OCI-LY7 (cell line): Measurements from ENCODE around the gene TAMM41. TPM values are rescaled to one million over a fixed set of nuclear protein-coding genes. Genes with fewer than 3 reads are reported as not detected.

ENCODE experiments used
- BruUV-seq: library from RNA; stranded (reverse); fragments of 400-500 nt; replicated peaks from 2 replicates; lab custom pipeline; 2021; lab: Mats Ljungman, UMichigan
- CTCF ChIA-PET: fragments of 300-600 bp; sonication (Branson Sonifier 250); formaldehyde crosslinking; loops from one replicate; lab custom pipeline; 2022; ENCODE audit warnings: antibody characterized with exemption; ENCODE audit not compliant: unreplicated experiment; lab: Charles Lee
- POLR2A ChIA-PET: fragments of 300-600 bp; sonication (Branson Sonifier 250); formaldehyde crosslinking; loops from one replicate; lab custom pipeline; 2022; ENCODE audit warnings: antibody characterized with exemption; lab: Charles Lee
- DNase-seq: peaks from one replicate; pipeline ENCODE4 v3.0.0-alpha.2; 2015; ENCODE audit warnings: low spot score
- H2AFZ ChIP-seq: fragments of 200-600 bp; sonication (generic), shearing (Covaris generic); 2 replicates; pipeline ENCODE4 v1.6.1; 2014; ENCODE audit warnings: mild to moderate bottlenecking, antibody characterized with exemption, low read length, moderate library complexity
- H3K27ac ChIP-seq: fragments of 200-600 bp; sonication (generic); 2 replicates; pipeline ENCODE4 v1.5.1; 2014; ENCODE audit warnings: mixed run types, low read depth, mild to moderate bottlenecking, moderate library complexity, low read length, inconsistent platforms; ENCODE audit not compliant: poor library complexity, severe bottlenecking
- H3K36me3 ChIP-seq: fragments of 200-600 bp; sonication (generic); 2 replicates; pipeline ENCODE4 v1.6.1; 2014; ENCODE audit warnings: mild to moderate bottlenecking, antibody characterized with exemption, low read length, moderate library complexity, mixed read lengths; ENCODE audit not compliant: insufficient read depth
- H3K4me1 ChIP-seq: fragments of 200-600 bp; sonication (generic); 2 replicates; pipeline ENCODE4 v1.5.1; 2014; ENCODE audit warnings: mild to moderate bottlenecking, low read length; ENCODE audit not compliant: insufficient read depth, poor library complexity, severe bottlenecking
- H3K4me2 ChIP-seq: fragments of 200-600 bp; sonication (generic); 2 replicates; pipeline ENCODE4 v1.6.1; 2014; ENCODE audit warnings: mild to moderate bottlenecking, low read length
- H3K4me3 ChIP-seq: fragments of 200-600 bp; sonication (generic); 2 replicates; pipeline ENCODE4 v1.5.1; 2014; ENCODE audit warnings: mild to moderate bottlenecking, low read depth, low read length; ENCODE audit not compliant: poor library complexity, severe bottlenecking
- H3K79me2 ChIP-seq: fragments of 200-600 bp; sonication (generic); 2 replicates; pipeline ENCODE4 v1.6.1; 2016; ENCODE audit warnings: low read depth, mild to moderate bottlenecking, low read length, moderate library complexity, mixed read lengths; ENCODE audit not compliant: insufficient read depth
- H3K9me2 ChIP-seq: fragments of 200-600 bp; sonication (generic); 2 replicates; pipeline ENCODE4 v1.6.1; 2016; ENCODE audit warnings: mild to moderate bottlenecking, low read length, mixed read lengths; ENCODE audit not compliant: insufficient read depth
- H3K9me3 ChIP-seq: fragments of 200-600 bp; sonication (generic); 2 replicates; pipeline ENCODE4 v1.6.1; 2014; ENCODE audit warnings: mild to moderate bottlenecking, mixed run types, low read length, mixed read lengths
- H4K20me1 ChIP-seq: fragments of 200-600 bp; sonication (generic); 2 replicates; pipeline ENCODE4 v1.6.1; 2014; ENCODE audit warnings: mild to moderate bottlenecking, antibody characterized with exemption, low read length, moderate library complexity, mixed read lengths; ENCODE audit not compliant: insufficient read depth
- EZH2phosphoT487 ChIP-seq: fragments of 200-600 bp; sonication (generic); IDR thresholded peaks from 2 replicates; pipeline ENCODE4 v1.6.1; 2018; ENCODE audit warnings: low read depth, borderline replicate concordance, mild to moderate bottlenecking, mixed run types, antibody characterized with exemption, low read length, moderate library complexity, mixed read lengths
- intact Hi-C: fragments of 100-400 bp; cut with micrococcal nuclease; formaldehyde crosslinking; loops from one replicate; pipeline ENCODE4 v1.10.0; 2022; ENCODE audit not compliant: unreplicated experiment
- total RNA-seq, 2 experiments: library from RNA; depleted of rRNA in 1 of 2; stranded (reverse); fragments of >200 nt in 1 of 2; shearing (Covaris generic) in 1 of 2; gene quantifications; 2 replicates each; pipeline ENCODE4 v1.2.3, GENCODE V29; 2014 to 2022
- TF ChIP-seq, protein P1 (sequence below): fragments of 200-600 bp; sonication (generic); conservative IDR thresholded peaks from 2 replicates; pipeline ENCODE4 v1.5.1; 2014; ENCODE audit warnings: mild to moderate bottlenecking, antibody characterized with exemption, low read length, moderate library complexity, mixed read lengths

TAMM41 gene
- total RNA-seq, 2 experiments from 2014 or later, result 14.6 to 47.9 TPM

- no peak for DNase-seq
- no peak overlapping the region for H3K27ac ChIP-seq
- peaks cover 7% of the 10 kb centered on the region; the same call in 1 of the 2 replicates for H4K20me1 ChIP-seq
- POLR2A ChIA-PET, result interaction anchor here (0.6 kb wide), 1 partner anchor 18 kb away, joined by 3 read pairs; no protein-coding TSS in a partner anchor
- H3K9me2 ChIP-seq, result no peaks in the 10 kb centered on the region
- no peak for TF ChIP-seq EZH2phosphoT487
- TF ChIP-seq, protein P1, sequence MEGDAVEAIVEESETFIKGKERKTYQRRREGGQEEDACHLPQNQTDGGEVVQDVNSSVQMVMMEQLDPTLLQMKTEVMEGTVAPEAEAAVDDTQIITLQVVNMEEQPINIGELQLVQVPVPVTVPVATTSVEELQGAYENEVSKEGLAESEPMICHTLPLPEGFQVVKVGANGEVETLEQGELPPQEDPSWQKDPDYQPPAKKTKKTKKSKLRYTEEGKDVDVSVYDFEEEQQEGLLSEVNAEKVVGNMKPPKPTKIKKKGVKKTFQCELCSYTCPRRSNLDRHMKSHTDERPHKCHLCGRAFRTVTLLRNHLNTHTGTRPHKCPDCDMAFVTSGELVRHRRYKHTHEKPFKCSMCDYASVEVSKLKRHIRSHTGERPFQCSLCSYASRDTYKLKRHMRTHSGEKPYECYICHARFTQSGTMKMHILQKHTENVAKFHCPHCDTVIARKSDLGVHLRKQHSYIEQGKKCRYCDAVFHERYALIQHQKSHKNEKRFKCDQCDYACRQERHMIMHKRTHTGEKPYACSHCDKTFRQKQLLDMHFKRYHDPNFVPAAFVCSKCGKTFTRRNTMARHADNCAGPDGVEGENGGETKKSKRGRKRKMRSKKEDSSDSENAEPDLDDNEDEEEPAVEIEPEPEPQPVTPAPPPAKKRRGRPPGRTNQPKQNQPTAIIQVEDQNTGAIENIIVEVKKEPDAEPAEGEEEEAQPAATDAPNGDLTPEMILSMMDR, result no peak
- H3K4me1 ChIP-seq, result peaks cover 6% of the 10 kb centered on the region
- no TSS peak for BruUV-seq
- CTCF ChIA-PET, result interaction anchor here (0.6 kb wide), 1 partner anchor 557 kb away, joined by 3 read pairs; no protein-coding TSS in a partner anchor
- H2AFZ ChIP-seq, result no peak overlapping the region; the same call in 1 of the 2 replicates
- H3K9me3 ChIP-seq, result peaks cover 10% of the 10 kb centered on the region; the same call in 1 of the 2 replicates
- H3K4me2 ChIP-seq, result peak overlapping the region; percentile 63
- peak overlapping the region; percentile 87 for H3K4me3 ChIP-seq
- H3K79me2 ChIP-seq, result peaks cover 26% of the 10 kb centered on the region
- peaks cover 46% of the 10 kb centered on the region for H3K36me3 ChIP-seq
- intact Hi-C loops, result loop anchor here (5.0 kb wide), 1 partner anchor 637 kb away; the partner anchor contains the start of gene TSEN2
Measured at GRCh38 chr3:11844891-11845290, 1.8 kb downstream of the TAMM41 start.

GRCh38 chr3:11835028-11835639 lies 11.6 kb downstream of the TAMM41 start:
- Histone ChIP-seq H3K36me3 (peaks cover 92% of the 10 kb centered on the region), H3K9me3 (peaks cover 12% of the 10 kb centered on the region; the same call in 1 of the 2 replicates), H3K9me2 (no peaks in the 10 kb centered on the region), H3K4me2 (no peak overlapping the region), H3K4me1 (no peaks in the 10 kb centered on the region), H4K20me1 (no peaks in the 10 kb centered on the region), H3K4me3 (no peak overlapping the region), H2AFZ (no peak overlapping the region), H3K79me2 (no peaks in the 10 kb centered on the region), H3K27ac (no peak overlapping the region)
- intact Hi-C loops, result loop anchor here (2.0 to 5.0 kb wide), 2 partner anchors 180 to 458 kb away; no protein-coding TSS in a partner anchor
- CTCF ChIA-PET, result no interaction called here
- BruUV-seq, result no TSS peak
- TF ChIP-seq, protein P1, result peak; percentile 83
- TF ChIP-seq EZH2phosphoT487, result no peak
- POLR2A ChIA-PET, result interaction anchor here (0.6 to 0.7 kb wide), 3 partner anchors 151 to 910 kb away, joined by 3 to 5 read pairs (median 3); no protein-coding TSS in a partner anchor
- DNase-seq, result peak; percentile 24
